Motor neuron (in vitro differentiated cells): Measurements from ENCODE around the gene SNPH. TPM values are rescaled to one million over a fixed set of nuclear protein-coding genes. Genes with fewer than 3 reads are reported as not detected.
A peak's percentile ranks its signal among the peaks of the same experiment; 100 is the strongest.

Source experiments
- ATAC-seq, 8 experiments: fragments of 200-7000 bp; cut with Tn5 transposase; replicated peaks in 6 of 8; 2 replicates each; pipeline ENCODE4 v1.8.0; 2021; ENCODE audit warnings: mild to moderate bottlenecking in 8 of 8, moderate library complexity in 8 of 8
- H3K27ac ChIP-seq, 2 donors: fragments of 250-450 bp; sonication (Bioruptor Pico); 2 replicates each; pipeline ENCODE4 v1.9.0; 2021; ENCODE audit warnings: antibody characterized with exemption in 2 of 2, mild to moderate bottlenecking in 2 of 2, moderate library complexity in 1 of 2
- H3K4me1 ChIP-seq, 2 donors: fragments of 250-450 bp; sonication (Bioruptor Pico); replicated peaks in 1 of 2; 2 replicates each; pipeline ENCODE4 v1.6.1; 2021; ENCODE audit warnings: antibody characterized with exemption in 2 of 2, mild to moderate bottlenecking in 2 of 2, moderate library complexity in 1 of 2
- H3K4me3 ChIP-seq, 5 donors: fragments of 250-450 bp; sonication (Bioruptor Pico); 2 replicates each; pipeline ENCODE4 v1.9.0; 2021; ENCODE audit warnings: antibody characterized with exemption in 5 of 5, mild to moderate bottlenecking in 5 of 5, moderate library complexity in 4 of 5
- WGBS, 10 experiments: fragments of 450-650 bp; shearing (Covaris generic); methylation state at CpG; one replicate each; pipeline ENCODE4 v1.0.0; 2022; 5-methylcytosine and 5-hydroxymethylcytosine counted together
- in situ Hi-C, 9 experiments: fragments of 400-800 bp; cut with MboI; loops; one replicate each; pipeline ENCODE4 v1.15.0; 2021; ENCODE audit warnings: low sequenced_read_pairs in 9 of 9, low pct_unique_long_range_greater_than_20kb in 2 of 9; ENCODE audit not compliant: unreplicated experiment in 9 of 9
- total RNA-seq, 8 experiments: library from RNA; unstranded; fragments of 300-600 nt; gene quantifications; 2 replicates each; pipeline versions ENCODE4 v1.2.3 to v1.2.4, GENCODE V29; 2022

SNPH gene
- total RNA-seq, 8 experiments from 2014 or later = 4.0 to 14.6 (median 7.0) TPM

DNA sequence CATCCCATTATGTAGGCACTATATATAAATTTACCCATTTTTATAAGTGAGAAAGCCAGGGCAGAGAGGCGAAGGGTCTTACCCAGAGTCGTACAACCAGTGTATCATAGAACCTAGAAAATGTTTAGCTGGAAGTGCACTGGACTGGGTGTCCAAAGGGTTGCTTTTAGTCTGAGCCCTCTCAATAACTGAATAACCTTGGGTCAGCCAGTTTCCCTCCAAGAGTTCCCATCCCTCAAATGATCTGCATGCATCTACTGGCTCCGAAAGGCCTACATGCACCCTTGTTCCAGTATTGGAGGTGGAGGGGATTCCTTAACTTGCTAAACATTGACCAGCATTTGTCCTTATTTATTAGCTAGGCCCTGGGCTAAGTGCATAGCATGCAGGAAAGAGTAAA lies 3.8 kb downstream of the SNPH start:
- ATAC-seq = no peak
- Histone ChIP-seq H3K27ac (no peak overlapping the region), H3K4me3 (no peak overlapping the region), H3K4me1 (peaks cover 4 to 7% of the 10 kb centered on the region in 2 donors)
- WGBS, 10 experiments = 70 to 100% (median 91%) methylated on average over 1 to 3 of the region's 3 CpGs; no CpG with 5 or more reads in 2 of the 10 experiments
- in situ Hi-C loops = no loop called here

GRCh38 chr20:1272368-1273100 lies 6.4 kb downstream of the SNPH start:
- H3K27ac ChIP-seq = no peak overlapping the region
- WGBS, 10 experiments = 0 to 83% (median 75%) methylated on average over 1 to 5 of the region's 6 CpGs; no CpG with 5 or more reads in 5 of the 10 experiments
- in situ Hi-C loops = no loop called here

DNA sequence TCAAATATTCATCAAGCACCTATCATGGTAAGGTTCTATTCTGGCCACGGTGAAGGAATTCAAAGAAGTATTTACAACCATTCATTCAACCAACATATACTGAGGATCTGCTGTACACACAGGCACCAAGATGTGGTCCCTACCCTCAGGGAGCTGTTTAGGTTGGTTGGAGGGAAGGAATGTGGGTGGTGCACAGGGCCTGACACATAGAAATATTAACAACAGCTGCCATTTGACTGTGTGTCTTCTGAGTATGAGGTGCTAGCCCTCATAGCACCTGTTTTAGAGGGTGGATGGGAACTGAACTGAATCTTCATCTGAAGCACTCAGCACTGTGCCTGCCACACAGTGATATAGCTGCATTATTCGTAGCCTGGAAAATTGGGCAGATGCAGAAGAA lies 7.3 kb downstream of the SNPH start:
- Histone ChIP-seq H3K4me3 (no peak overlapping the region), H3K27ac (no peak overlapping the region), H3K4me1 (no peaks in the 10 kb centered on the region)
- in situ Hi-C loops = no loop called here
- ATAC-seq = peak in 3 of 8 experiments; percentile 45 to 85 (median 70)
- 0 to 100% (median 80%) methylated on average over 1 to 2 of the region's 2 CpGs; no CpG with 5 or more reads in 3 of the 10 experiments for WGBS, 10 experiments

More at GRCh38 chr20:1272368-1273100, 6.4 kb downstream of the SNPH start:
- Histone ChIP-seq H3K4me1 (peaks cover 0 to 2% of the 10 kb centered on the region in 2 donors), H3K4me3 (no peak overlapping the region)
- peak in 3 of 8 experiments; percentile 47 to 51 (median 47) for ATAC-seq

GRCh38 chr20:1274485-1275311 lies 8.6 kb downstream of the SNPH start:
- ATAC-seq = peak in 3 of 8 experiments; percentile 25 to 67 (median 42)
- H3K4me3 ChIP-seq = no peak overlapping the region
- in situ Hi-C loops = no loop called here
- H3K4me1 ChIP-seq = no peaks in the 10 kb centered on the region
- no peak overlapping the region for H3K27ac ChIP-seq
- 50 to 90% (median 73%) methylated on average over 1 to 7 of the region's 14 CpGs; no CpG with 5 or more reads in 2 of the 10 experiments for WGBS, 10 experiments

GRCh38 chr20:1275919-1276318 lies 9.8 kb downstream of the SNPH start:
- 17 to 73% (median 50%) methylated on average over 1 to 2 of the region's 2 CpGs; no CpG with 5 or more reads in 7 of the 10 experiments for WGBS, 10 experiments
- Histone ChIP-seq H3K27ac (no peak overlapping the region), H3K4me3 (no peak overlapping the region), H3K4me1 (no peaks in the 10 kb centered on the region)
- no peak for ATAC-seq
- in situ Hi-C loops = no loop called here

DNA sequence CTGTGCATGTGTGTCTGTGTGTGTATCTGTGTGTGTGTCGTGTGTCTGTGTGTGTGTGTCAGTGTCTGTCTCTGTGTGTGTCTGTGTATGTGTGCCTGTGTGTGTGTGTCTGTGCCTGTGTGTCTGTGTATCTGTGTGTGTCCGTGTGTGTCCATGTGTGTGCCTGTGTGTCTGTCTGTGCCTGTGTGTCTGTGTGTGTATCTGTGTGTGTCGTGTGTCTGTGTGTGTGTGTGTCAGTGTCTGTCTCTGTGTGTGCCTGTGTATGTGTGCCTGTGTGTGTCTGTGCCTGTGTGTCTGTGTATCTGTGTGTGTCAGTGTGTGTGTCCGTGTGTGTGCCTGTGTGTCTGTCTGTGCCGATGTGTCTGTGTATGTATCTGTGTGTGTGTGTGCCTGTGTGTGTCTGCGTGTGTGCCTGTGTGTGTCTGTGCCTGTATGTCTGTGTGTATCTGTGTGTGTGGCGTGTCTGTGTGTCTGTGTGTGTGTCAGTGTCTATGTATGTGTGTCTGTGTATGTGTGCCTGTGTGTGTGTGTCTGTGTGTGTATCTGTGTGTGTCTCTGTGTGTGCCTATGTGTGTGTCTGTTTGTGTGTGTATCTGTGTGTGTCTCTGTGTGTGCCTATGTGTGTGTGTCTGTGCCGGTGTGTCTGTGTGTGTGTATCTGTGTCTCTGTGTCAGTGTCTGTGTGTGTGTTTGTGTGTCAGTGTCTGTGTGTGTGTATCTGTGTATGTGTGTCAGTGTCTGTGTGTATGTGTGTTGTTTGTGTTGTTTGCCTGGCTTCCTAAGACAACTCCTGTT lies 11.6 kb downstream of the SNPH start:
- 67 to 100% (median 90%) methylated on average over 1 to 5 of the region's 8 CpGs; no CpG with 5 or more reads in 3 of the 10 experiments for WGBS, 10 experiments
- H3K4me1 ChIP-seq = no peaks in the 10 kb centered on the region
- no peak for ATAC-seq
- no peak overlapping the region for H3K4me3 ChIP-seq
- H3K27ac ChIP-seq = no peak overlapping the region
- in situ Hi-C loops = no loop called here

GRCh38 chr20:1278993-1279392 lies 12.9 kb downstream of the SNPH start:
- 69 to 97% (median 85%) methylated on average over 2 to 4 of the region's 4 CpGs; no CpG with 5 or more reads in 1 of the 10 experiments for WGBS, 10 experiments
- Histone ChIP-seq H3K4me3 (no peak overlapping the region), H3K4me1 (peaks cover 5 to 9% of the 10 kb centered on the region in 2 donors), H3K27ac (no peak overlapping the region)
- in situ Hi-C loops = no loop called here
- ATAC-seq = no peak

DNA sequence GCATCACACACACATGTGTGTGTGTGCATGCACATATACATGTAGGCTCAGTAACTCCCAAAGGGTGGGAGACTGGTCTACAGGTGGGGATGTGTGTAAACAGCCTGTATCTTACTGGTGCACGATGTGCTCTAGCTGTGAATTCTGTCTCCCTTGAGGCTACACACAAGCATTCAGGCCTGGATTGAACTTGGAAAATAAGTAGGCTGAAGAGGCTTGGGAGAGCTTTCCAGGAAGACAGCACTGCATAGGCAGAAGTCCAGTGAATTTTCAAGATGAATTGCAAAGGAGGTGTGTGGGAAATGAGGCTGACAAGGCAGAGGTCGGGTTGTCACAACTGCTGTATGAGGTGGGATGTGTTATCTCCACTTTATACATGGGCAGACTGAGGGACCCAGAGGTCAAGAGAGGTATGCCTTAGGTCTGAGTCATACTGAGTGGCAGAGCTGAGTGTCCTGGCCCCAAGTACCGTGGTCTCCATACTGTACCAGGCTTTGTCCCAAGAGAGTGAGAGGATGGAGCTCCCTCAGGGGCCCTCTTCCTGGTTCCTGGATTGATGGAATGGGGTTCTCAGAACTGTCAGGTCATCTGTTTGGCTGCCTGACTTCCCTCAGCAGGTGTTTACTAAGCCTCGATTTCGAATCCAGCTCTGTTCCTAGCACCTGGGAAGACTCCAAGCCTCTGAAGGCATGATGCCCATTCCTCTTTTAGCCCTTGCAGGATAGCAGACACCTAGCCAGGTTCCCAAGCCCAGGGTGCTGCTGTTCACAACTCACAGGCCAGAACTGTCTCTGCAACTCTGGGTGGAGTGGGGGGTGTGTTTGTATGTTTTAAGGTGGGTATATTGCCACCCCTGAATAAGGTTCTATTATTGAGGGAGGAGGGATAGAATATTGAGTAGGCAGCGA lies 14.4 kb downstream of the SNPH start:
- in situ Hi-C loops = no loop called here
- ATAC-seq = peak in 3 of 8 experiments; percentile 45 to 68 (median 51)
- 53 to 92% (median 63%) methylated on average over 1 to 6 of the region's 6 CpGs; no CpG with 5 or more reads in 4 of the 10 experiments for WGBS, 10 experiments
- no peak overlapping the region for H3K27ac ChIP-seq
- H3K4me3 ChIP-seq = no peak overlapping the region
- H3K4me1 ChIP-seq = peaks cover 14 to 17% of the 10 kb centered on the region in 2 donors

DNA sequence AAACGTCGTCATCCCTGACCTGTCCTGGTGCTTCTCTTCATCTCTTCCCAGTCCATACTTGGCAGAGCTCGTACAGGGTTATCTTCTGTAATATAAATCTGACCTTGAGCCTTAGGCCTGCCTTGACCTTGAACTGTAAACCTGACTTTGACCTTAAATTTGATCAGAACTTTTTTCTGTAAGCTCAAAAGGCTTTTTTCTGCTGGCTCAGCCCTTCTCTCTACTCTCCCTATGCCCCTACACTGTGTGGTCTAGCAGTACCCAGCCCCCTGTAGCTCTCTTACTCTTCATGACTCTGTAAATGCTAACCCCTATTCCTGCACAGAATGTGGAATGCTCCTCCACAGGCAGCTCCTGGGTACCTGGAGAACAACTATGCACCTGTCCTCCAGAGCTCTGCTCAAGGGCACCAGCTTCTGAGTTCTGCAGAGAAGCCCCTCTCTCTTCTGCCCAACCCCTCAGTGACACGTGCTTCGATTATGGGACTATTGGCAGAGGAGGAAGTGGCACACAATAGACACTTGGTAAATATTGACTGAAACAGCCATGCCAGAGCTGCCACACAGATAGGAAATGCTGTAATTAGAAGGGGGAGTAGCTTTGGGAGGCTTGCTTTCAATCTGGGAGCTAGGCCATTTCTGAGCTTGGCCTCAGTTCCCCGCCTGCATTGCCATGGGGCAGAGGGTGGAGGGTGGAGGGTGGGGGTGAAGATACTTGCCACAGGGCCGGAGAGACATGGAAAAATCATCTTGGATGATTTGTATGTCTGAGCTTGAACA lies 15.4 kb downstream of the SNPH start:
- ATAC-seq = peak in 2 of 8 experiments; percentile 31 to 73
- Histone ChIP-seq H3K4me1 (peaks cover 14 to 17% of the 10 kb centered on the region in 2 donors), H3K27ac (no peak overlapping the region), H3K4me3 (no peak overlapping the region)
- in situ Hi-C loops = no loop called here
- WGBS, 10 experiments = 36 to 100% (median 83%) methylated on average over 1 to 7 of the region's 7 CpGs

DNA sequence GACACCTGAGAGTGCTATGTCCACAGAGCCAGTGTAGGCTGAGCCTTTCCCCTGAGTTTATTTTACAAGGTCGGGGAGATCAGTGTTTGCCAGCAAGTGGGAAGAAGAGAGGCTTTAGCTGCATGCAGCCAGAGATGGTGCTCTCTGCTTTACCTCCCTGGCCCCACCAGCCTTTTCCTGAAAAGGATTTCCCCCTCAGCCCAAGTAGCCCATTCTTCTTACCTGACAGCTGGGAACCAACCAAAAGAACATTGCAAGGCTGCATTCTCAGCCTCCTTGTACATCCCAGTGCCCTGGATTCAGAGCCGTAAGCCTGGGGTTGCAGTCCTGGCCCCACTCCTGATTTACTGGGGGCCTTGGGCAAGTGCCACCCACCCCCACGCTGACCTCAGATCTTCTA lies 16.9 kb downstream of the SNPH start:
- ATAC-seq = no peak
- H3K4me1 ChIP-seq = peaks cover 14 to 17% of the 10 kb centered on the region in 2 donors
- no peak overlapping the region for H3K4me3 ChIP-seq
- in situ Hi-C loops = no loop called here
- no peak overlapping the region for H3K27ac ChIP-seq
- 10 to 83% (median 50%) methylated on average over 1 to 2 of the region's 3 CpGs; no CpG with 5 or more reads in 5 of the 10 experiments for WGBS, 10 experiments
